ENCODE measurements around the gene DENR. TPM values are rescaled to one million over a fixed set of nuclear protein-coding genes. Genes with fewer than 3 reads are reported as not detected.

DENR gene
- total RNA-seq, 1 experiment from 2014 or later: 116 TPM

DNA sequence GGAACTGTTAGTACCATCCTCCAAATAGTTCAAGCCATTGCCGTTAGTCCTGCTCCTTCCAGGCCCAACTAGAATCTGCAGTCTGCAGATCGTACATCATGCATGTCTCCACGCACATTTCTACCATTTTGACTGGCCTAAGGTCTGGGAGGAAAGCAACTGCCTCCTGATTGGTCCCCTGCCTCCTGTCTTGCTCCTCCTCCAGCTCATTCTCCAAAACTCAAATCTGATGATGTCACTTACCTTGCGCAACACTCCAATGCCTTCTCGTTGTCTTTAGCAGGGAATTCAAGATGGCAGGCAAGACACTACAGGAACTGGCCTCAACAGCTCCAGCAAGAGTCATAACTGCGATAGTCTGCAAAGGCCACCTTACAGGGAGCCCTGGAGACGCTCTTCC is 12.3 kb upstream of the DENR start:
- CTCF ChIA-PET: no interaction called here

DNA sequence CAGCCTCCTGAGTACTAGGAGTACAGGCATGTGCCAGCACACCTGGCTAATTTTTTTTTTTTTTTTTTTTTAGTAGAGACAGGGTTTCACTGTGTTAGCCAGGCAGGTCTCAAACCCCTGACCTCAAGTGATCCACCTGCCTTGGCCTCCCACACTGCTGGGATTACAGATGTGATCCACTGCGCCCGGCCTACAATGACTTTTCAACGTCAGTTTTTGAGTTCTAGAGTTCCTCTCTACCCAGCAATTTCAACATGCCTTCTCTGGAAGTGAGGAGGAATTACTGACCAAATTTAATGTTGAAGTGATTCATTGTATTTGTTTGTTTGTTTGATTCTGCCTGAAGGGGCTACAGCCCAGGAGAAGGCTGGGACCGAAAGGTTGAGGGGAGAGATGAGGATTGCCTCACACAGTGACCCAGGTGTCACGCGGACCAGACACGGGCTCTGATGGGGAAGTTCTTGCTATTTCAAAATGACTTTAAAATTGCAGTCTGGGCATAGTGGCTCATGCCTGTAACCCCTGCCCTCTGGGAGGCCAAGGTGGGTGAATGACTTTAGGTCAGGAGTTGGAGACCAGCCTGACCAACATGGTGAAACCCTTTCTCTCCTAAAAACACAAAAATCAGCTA is 8.6 kb upstream of the DENR start:
- Histone ChIP-seq H3K27ac (ENCODE audit: low read depth, low read length, poor library complexity, severe bottlenecking) (no peak overlapping the region), H3K4me1 (ENCODE audit: insufficient read depth, low read length, poor library complexity, severe bottlenecking) (no peaks in the 10 kb centered on the region), H3K27me3 (replicated peaks; ENCODE audit: insufficient read depth, low read depth, low read length, poor library complexity) (no peaks in the 10 kb centered on the region), H3K9me3 (ENCODE audit: low read depth, low read length, poor library complexity, severe bottlenecking) (no peaks in the 10 kb centered on the region), H3K36me3 (ENCODE audit: insufficient read depth, low read length, poor library complexity, severe bottlenecking) (no peaks in the 10 kb centered on the region), H3K4me3 (ENCODE audit: low read depth, low read length, poor library complexity, severe bottlenecking) (no peak overlapping the region)
- no peak for DNase-seq (ENCODE audit: low spot score)
- TF ChIP-seq, protein P1, sequence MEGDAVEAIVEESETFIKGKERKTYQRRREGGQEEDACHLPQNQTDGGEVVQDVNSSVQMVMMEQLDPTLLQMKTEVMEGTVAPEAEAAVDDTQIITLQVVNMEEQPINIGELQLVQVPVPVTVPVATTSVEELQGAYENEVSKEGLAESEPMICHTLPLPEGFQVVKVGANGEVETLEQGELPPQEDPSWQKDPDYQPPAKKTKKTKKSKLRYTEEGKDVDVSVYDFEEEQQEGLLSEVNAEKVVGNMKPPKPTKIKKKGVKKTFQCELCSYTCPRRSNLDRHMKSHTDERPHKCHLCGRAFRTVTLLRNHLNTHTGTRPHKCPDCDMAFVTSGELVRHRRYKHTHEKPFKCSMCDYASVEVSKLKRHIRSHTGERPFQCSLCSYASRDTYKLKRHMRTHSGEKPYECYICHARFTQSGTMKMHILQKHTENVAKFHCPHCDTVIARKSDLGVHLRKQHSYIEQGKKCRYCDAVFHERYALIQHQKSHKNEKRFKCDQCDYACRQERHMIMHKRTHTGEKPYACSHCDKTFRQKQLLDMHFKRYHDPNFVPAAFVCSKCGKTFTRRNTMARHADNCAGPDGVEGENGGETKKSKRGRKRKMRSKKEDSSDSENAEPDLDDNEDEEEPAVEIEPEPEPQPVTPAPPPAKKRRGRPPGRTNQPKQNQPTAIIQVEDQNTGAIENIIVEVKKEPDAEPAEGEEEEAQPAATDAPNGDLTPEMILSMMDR (conservative IDR thresholded peaks at IDR 0.05; ENCODE audit: low read depth, low read length): no peak
- ChIA-PET CTCF (no interaction called here), POLR2A (ENCODE audit: low non-redundant PET) (no interaction called here)
- BruUV-seq (replicated peaks): no TSS peak
- intact Hi-C loops (cut with micrococcal nuclease; ENCODE audit: unreplicated experiment): no loop called here

More for the DNA sequence above, 12.3 kb upstream of the DENR start:
- peak; percentile 41 for DNase-seq (ENCODE audit: low spot score)
- TF ChIP-seq EZH2 (IDR thresholded peaks at IDR 0.05; ENCODE audit: borderline replicate concordance, low read depth, low read length, poor library complexity, severe bottlenecking): no peak
- TF ChIP-seq, protein P1 (conservative IDR thresholded peaks at IDR 0.05; ENCODE audit: low read depth, low read length): no peak
- no peaks in the 10 kb centered on the region for H3K27me3 ChIP-seq (replicated peaks; ENCODE audit: insufficient read depth, low read depth, low read length, poor library complexity)
- no peaks in the 10 kb centered on the region for H3K4me1 ChIP-seq (ENCODE audit: insufficient read depth, low read length, poor library complexity, severe bottlenecking)
- H3K9me3 ChIP-seq (ENCODE audit: low read depth, low read length, poor library complexity, severe bottlenecking): no peaks in the 10 kb centered on the region
- no peaks in the 10 kb centered on the region for H3K36me3 ChIP-seq (ENCODE audit: insufficient read depth, low read length, poor library complexity, severe bottlenecking)
- POLR2A ChIA-PET (ENCODE audit: low non-redundant PET): no interaction called here
- BruUV-seq (replicated peaks): no TSS peak
- H3K27ac ChIP-seq (ENCODE audit: low read depth, low read length, poor library complexity, severe bottlenecking): no peak overlapping the region
- H3K4me3 ChIP-seq (ENCODE audit: low read depth, low read length, poor library complexity, severe bottlenecking): no peak overlapping the region
- intact Hi-C loops (cut with micrococcal nuclease; ENCODE audit: unreplicated experiment): no loop called here

GRCh38 chr12:122747224-122748135 is 5.1 kb upstream of the DENR start:
- POLR2A ChIA-PET (ENCODE audit: low non-redundant PET): no interaction called here
- TF ChIP-seq, protein P1 (conservative IDR thresholded peaks at IDR 0.05; ENCODE audit: low read depth, low read length): no peak
- TF ChIP-seq EZH2 (IDR thresholded peaks at IDR 0.05; ENCODE audit: borderline replicate concordance, low read depth, low read length, poor library complexity, severe bottlenecking): no peak
- no TSS peak for BruUV-seq (replicated peaks)
- Histone ChIP-seq H3K36me3 (ENCODE audit: insufficient read depth, low read length, poor library complexity, severe bottlenecking) (no peaks in the 10 kb centered on the region), H3K9me3 (ENCODE audit: low read depth, low read length, poor library complexity, severe bottlenecking) (no peaks in the 10 kb centered on the region), H3K27me3 (replicated peaks; ENCODE audit: insufficient read depth, low read depth, low read length, poor library complexity) (no peaks in the 10 kb centered on the region), H3K4me1 (ENCODE audit: insufficient read depth, low read length, poor library complexity, severe bottlenecking) (peaks cover 8% of the 10 kb centered on the region), H3K4me3 (ENCODE audit: low read depth, low read length, poor library complexity, severe bottlenecking) (no peak overlapping the region), H3K27ac (ENCODE audit: low read depth, low read length, poor library complexity, severe bottlenecking) (no peak overlapping the region)
- no peak for DNase-seq (ENCODE audit: low spot score)
- CTCF ChIA-PET: interaction anchor here (0.7 kb wide), 1 partner anchor 110 kb away, joined by 3 read pairs; no protein-coding TSS in a partner anchor
- intact Hi-C loops (cut with micrococcal nuclease; ENCODE audit: unreplicated experiment): no loop called here
